Peyer's patch (tissue), 4 donors: ENCODE measurements around the gene DIAPH2. TPM values are rescaled to one million over a fixed set of nuclear protein-coding genes. Genes with fewer than 3 reads are reported as not detected.

ENCODE experiments used
- DNase-seq, 3 donors: peaks; one replicate each; pipeline ENCODE4 v3.0.0-alpha.2; 2017 to 2019
- H3K27ac ChIP-seq, 4 donors: fragments of 200-600 bp; sonication (generic); one replicate each; pipeline ENCODE4 v1.5.1; 2016 to 2019
- H3K27me3 ChIP-seq, 2 donors: fragments of 200-600 bp; sonication (generic); one replicate each; pipeline ENCODE4 v1.5.1; 2019
- H3K36me3 ChIP-seq, 3 donors: fragments of 200-600 bp; sonication (generic); one replicate each; pipeline ENCODE4 v1.5.1; 2016 to 2019
- H3K4me1 ChIP-seq, 4 donors: fragments of 200-600 bp; sonication (generic); one replicate each; pipeline ENCODE4 v1.5.1; 2016 to 2019
- H3K4me3 ChIP-seq, 4 donors: fragments of 200-600 bp; sonication (generic); 1 replicate in 3 of 4; 2 replicates in 1 of 4; pipeline ENCODE4 v1.5.1; 2016 to 2019; ENCODE audit warnings: mild to moderate bottlenecking in 1 of 4
- H3K9me3 ChIP-seq, 4 donors: fragments of 200-600 bp; sonication (generic); one replicate each; pipeline ENCODE4 v1.5.1; 2016 to 2019; ENCODE audit warnings: mild to moderate bottlenecking in 1 of 4
- POLR2A ChIP-seq, 2 donors: fragments of 450-650 bp; IDR thresholded peaks; one replicate each; pipeline ENCODE4 v1.5.1; 2017; ENCODE audit warnings: antibody characterized with exemption in 2 of 2, mild to moderate bottlenecking in 2 of 2, moderate library complexity in 2 of 2
- total RNA-seq, 4 donors: library from RNA; depleted of rRNA; stranded (reverse); fragments of >200 nt; gene quantifications; one replicate each; pipeline ENCODE4 v1.1.0, GENCODE V29; 2016
- TF ChIP-seq, protein P1 (sequence below), 6 experiments: fragments of 450-650 bp in 4 of 6; fragments of 200-600 bp in 2 of 6; sonication (generic) in 1 of 6; IDR thresholded peaks; one replicate each; pipeline ENCODE4 v1.5.1; 2017 to 2019; ENCODE audit warnings: antibody characterized with exemption in 6 of 6, mild to moderate bottlenecking in 3 of 6, moderate library complexity in 1 of 6

DIAPH2 gene
- total RNA-seq, 4 donors from 2014 or later, result 15.1 to 114 (median 33.0) TPM

DNA sequence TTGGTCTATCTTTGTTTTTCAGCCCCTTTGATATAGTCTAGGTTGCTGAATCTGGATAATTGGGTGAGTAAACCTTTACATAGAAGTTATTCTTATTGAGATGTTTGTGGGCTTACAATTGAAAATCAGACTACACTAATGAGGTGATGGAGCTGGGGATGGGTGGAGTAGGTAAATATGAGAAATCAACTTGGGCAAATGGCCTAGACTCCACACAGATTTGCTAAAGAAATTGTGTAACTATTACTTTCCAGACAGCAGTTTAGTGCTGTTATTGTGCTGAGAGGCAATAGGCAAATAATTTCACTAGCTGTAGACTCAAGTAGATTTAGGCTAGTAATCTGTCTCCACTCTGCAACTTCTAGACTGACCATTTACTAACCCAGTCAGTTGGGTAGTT is 8.2 kb downstream of the DIAPH2 start:
- Histone ChIP-seq H3K4me3 (no peak overlapping the region), H3K36me3 (no peaks in the 10 kb centered on the region), H3K9me3 (no peaks in the 10 kb centered on the region), H3K27me3 (no peaks in the 10 kb centered on the region), H3K27ac (no peak overlapping the region), H3K4me1 (no peaks in the 10 kb centered on the region)
- no peak for DNase-seq
- no peak for TF ChIP-seq POLR2A (IDR thresholded peaks at IDR 0.05)
- TF ChIP-seq, protein P1, sequence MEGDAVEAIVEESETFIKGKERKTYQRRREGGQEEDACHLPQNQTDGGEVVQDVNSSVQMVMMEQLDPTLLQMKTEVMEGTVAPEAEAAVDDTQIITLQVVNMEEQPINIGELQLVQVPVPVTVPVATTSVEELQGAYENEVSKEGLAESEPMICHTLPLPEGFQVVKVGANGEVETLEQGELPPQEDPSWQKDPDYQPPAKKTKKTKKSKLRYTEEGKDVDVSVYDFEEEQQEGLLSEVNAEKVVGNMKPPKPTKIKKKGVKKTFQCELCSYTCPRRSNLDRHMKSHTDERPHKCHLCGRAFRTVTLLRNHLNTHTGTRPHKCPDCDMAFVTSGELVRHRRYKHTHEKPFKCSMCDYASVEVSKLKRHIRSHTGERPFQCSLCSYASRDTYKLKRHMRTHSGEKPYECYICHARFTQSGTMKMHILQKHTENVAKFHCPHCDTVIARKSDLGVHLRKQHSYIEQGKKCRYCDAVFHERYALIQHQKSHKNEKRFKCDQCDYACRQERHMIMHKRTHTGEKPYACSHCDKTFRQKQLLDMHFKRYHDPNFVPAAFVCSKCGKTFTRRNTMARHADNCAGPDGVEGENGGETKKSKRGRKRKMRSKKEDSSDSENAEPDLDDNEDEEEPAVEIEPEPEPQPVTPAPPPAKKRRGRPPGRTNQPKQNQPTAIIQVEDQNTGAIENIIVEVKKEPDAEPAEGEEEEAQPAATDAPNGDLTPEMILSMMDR (IDR thresholded peaks at IDR 0.05), result no peak

DNA sequence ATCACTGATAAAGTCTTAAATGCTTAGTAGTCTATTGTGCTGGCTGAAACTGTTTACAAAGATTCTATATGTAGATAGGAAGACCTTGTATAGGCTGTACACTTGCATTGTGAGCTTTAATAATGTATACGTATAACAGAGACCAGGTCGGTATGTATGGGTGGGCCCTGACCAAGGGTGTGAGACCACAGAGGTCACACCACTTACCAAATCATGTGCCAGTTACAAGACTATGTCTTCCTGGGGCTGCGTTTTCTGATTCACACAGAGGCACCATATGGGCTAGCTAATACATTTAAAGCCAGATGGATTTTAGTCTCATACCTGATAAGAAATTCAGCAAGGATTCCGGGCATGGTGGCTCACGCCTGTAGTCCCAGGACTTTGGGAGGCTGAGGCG is 8.8 kb downstream of the DIAPH2 start:
- Histone ChIP-seq H3K4me1 (no peaks in the 10 kb centered on the region), H3K27ac (no peak overlapping the region), H3K36me3 (no peaks in the 10 kb centered on the region), H3K4me3 (no peak overlapping the region), H3K9me3 (no peaks in the 10 kb centered on the region), H3K27me3 (no peaks in the 10 kb centered on the region)
- no peak for DNase-seq
- TF ChIP-seq POLR2A (IDR thresholded peaks at IDR 0.05), result no peak
- TF ChIP-seq, protein P1 (IDR thresholded peaks at IDR 0.05), result no peak

DNA sequence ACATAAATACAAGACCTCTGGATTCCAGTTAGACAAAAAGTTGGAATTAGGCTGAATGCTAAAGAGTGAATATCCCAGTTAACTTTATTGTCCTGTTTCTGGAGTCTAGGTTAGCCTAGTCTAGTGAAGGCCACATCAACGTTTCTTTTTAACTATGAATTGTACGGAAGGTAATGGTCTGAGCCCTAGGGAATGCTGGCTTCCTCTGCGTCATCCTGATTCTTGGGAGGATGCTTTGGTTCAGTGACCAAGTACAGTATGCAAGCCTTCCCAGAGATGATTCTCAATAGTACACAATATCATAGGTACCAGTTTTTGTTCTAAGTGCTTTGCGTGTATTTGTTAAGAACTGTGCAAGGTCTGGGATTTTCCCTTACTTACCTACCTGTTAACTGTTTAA is 11.8 kb downstream of the DIAPH2 start:
- H3K27ac ChIP-seq, result no peak overlapping the region
- no peaks in the 10 kb centered on the region for H3K27me3 ChIP-seq
- H3K4me1 ChIP-seq, result no peaks in the 10 kb centered on the region
- no peak overlapping the region for H3K4me3 ChIP-seq
- DNase-seq, result no peak
- H3K36me3 ChIP-seq, result no peaks in the 10 kb centered on the region
- H3K9me3 ChIP-seq, result no peaks in the 10 kb centered on the region
- no peak for TF ChIP-seq POLR2A (IDR thresholded peaks at IDR 0.05)
- TF ChIP-seq, protein P1 (IDR thresholded peaks at IDR 0.05), result no peak

DNA sequence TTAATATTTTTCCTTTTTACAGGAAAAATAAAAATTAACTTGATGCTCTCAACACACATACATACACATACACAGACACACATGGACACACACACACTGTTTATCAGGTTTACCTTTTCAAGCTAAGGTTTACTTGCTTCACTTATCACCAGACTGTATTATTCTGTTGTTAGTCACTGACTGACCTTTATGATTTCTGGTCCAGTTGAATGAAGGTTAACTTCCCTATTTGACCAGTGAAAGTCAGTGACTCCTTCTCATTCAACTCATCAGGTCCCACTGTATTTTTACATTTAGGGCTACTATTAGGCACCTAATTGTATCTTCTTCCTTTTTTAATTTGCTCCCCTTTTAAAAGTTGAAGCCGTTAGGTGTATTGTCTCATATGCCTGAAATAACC is 16.0 kb downstream of the DIAPH2 start:
- H3K27me3 ChIP-seq, result no peaks in the 10 kb centered on the region
- no peak overlapping the region for H3K27ac ChIP-seq
- H3K4me1 ChIP-seq, result peaks cover 0 to 3% (median 0%) of the 10 kb centered on the region in 4 donors
- no peak for DNase-seq
- H3K4me3 ChIP-seq, result no peak overlapping the region
- TF ChIP-seq, protein P1 (IDR thresholded peaks at IDR 0.05), result no peak
- H3K9me3 ChIP-seq, result no peaks in the 10 kb centered on the region
- H3K36me3 ChIP-seq, result no peaks in the 10 kb centered on the region

DNA sequence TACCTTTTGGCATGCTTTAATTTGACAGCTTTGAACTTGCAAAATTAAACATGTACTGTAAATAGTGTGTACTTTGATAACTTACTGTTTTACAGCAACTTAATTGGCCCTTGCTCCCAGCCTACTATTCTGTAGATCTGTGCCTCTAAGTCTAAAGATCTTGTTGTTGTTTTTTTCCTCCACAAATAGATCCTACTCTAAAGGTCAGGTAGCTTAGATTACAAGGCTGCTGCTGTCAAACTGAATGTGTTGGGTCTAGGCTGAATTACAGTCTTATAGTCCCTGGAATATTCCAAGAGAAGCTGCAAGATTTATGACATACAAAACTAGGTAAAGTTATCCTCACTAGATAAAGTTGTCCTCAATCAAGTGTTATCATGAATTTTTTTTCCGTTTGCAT is 18.7 kb downstream of the DIAPH2 start:
- no peak overlapping the region for H3K27ac ChIP-seq
- TF ChIP-seq POLR2A (IDR thresholded peaks at IDR 0.05), result no peak
- TF ChIP-seq, protein P1 (IDR thresholded peaks at IDR 0.05), result no peak
- H3K4me1 ChIP-seq, result peaks cover 0 to 3% (median 0%) of the 10 kb centered on the region in 4 donors
- no peak overlapping the region for H3K4me3 ChIP-seq
- H3K27me3 ChIP-seq, result no peaks in the 10 kb centered on the region
- H3K36me3 ChIP-seq, result no peaks in the 10 kb centered on the region
- no peak for DNase-seq
- H3K9me3 ChIP-seq, result no peaks in the 10 kb centered on the region

DNA sequence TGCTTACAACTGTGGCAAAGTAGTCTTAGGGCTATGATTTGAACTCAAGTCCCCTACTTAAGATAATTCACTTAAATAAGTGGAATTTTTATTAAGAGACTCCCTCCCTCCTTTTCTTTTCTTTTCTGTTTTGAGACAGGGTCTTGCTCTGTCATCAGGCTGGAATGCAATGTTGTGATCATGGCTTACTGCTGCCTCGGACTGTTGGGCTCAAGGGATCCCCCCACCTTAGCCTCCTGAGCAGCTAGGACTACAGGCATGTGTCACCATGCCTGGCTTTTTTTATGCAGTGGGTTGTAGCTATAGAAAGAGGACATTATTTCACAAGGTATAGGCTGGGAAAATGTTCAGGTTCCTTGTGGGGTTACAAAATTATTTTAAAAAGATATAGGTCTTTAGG is 19.2 kb downstream of the DIAPH2 start:
- Histone ChIP-seq H3K36me3 (no peaks in the 10 kb centered on the region), H3K4me1 (peaks cover 0 to 3% (median 0%) of the 10 kb centered on the region in 4 donors), H3K9me3 (no peaks in the 10 kb centered on the region), H3K27me3 (no peaks in the 10 kb centered on the region), H3K27ac (no peak overlapping the region), H3K4me3 (no peak overlapping the region)
- TF ChIP-seq POLR2A (IDR thresholded peaks at IDR 0.05), result no peak
- TF ChIP-seq, protein P1 (IDR thresholded peaks at IDR 0.05), result no peak
- no peak for DNase-seq
